SK-N-SH (cell line): ENCODE results near the gene CYP4B1. TPM values are rescaled to one million over a fixed set of nuclear protein-coding genes. Genes with fewer than 3 reads are reported as not detected.

ENCODE experiments used
- polyA plus RNA-seq, 3 experiments: library from polyadenylated mRNA; depleted of rRNA; stranded (reverse); fragments of >200 nt; gene quantifications; 2 replicates each; pipeline ENCODE4 v1.2.3, GENCODE V29; 2012

The CYP4B1 gene
- polyA plus RNA-seq, 1 of the 3 experiments (the other 2 are of a cell fraction): not detected

Other genes starting within 250 kb of the CYP4B1 start
- not detected in 2 replicates for gene KNCN, start 247.4 kb upstream of the CYP4B1 start, polyA plus RNA-seq (2012; rRNA removed)
- 28.2 and 29.6 TPM in 2 replicates for gene MKNK1, start 194.8 kb upstream of the CYP4B1 start, polyA plus RNA-seq (2012; rRNA removed)
- gene MOB3C, start 182.2 kb upstream of the CYP4B1 start, polyA plus RNA-seq (2012; rRNA removed): 8.6 and 10.6 TPM in 2 replicates
- gene ATPAF1, start 130.7 kb upstream of the CYP4B1 start, polyA plus RNA-seq (2012; rRNA removed): 39.9 and 51.0 TPM in 2 replicates
- 0.07 and 0.24 TPM in 2 replicates for gene TEX38, start 127.2 kb upstream of the CYP4B1 start, polyA plus RNA-seq (2012; rRNA removed)
- 13.6 and 20.0 TPM in 2 replicates for gene EFCAB14, start 79.9 kb upstream of the CYP4B1 start, polyA plus RNA-seq (2012; rRNA removed)
- gene CYP4A11, start 142.4 kb downstream of the CYP4B1 start, polyA plus RNA-seq (2012; rRNA removed): not detected in 2 replicates
- 0.67 and 0.88 TPM in 2 replicates for gene CYP4X1, start 224.6 kb downstream of the CYP4B1 start, polyA plus RNA-seq (2012; rRNA removed)